GM18870 (cell line): ENCODE data around the gene ELL3.
"Not testable (repeated sequence)": the region's sequence is repeated elsewhere in the genome, so short reads cannot be mapped to it uniquely, and the experiment has no call there.

Experiments used
- ATAC-seq: cut with Tn5 transposase; IDR thresholded peaks from one replicate; pipeline ENCODE4 v1.9.1; 2021; ENCODE audit warnings: moderate library complexity; ENCODE audit not compliant: unreplicated experiment

Gene ELL3

GRCh38 chr15:43726306-43726705 is 50.5 kb downstream of the ELL3 start:
- not testable (repeated sequence) for ATAC-seq

GRCh38 chr15:43723151-43723550 is 53.6 kb downstream of the ELL3 start:
- ATAC-seq: no peak
